GM12878 (cell line): ENCODE measurements around the gene ADGRE2.
"Not testable (repeated sequence)": the region's sequence is repeated elsewhere in the genome, so short reads cannot be mapped to it uniquely, and the experiment has no call there.

Experiments used
- POLR2AphosphoS5 ChIP-seq: IDR thresholded peaks from 2 replicates; pipeline ENCODE4 v1.6.1; 2011; ENCODE audit warnings: mild to moderate bottlenecking, low read length, inconsistent platforms
- RFX5 ChIP-seq: IDR thresholded peaks from 2 replicates; pipeline ENCODE4 v1.6.1; 2011; ENCODE audit warnings: low read depth, low read length, improper control_type of control experiment
- TF ChIP-seq, protein P1 (sequence below), 3 experiments: IDR thresholded peaks in 2 of 3; conservative IDR thresholded peaks in 1 of 3; 2 replicates each; pipeline ENCODE4 v1.5.1; 2011; ENCODE audit warnings: low read depth in 3 of 3, low read length in 3 of 3, mild to moderate bottlenecking in 3 of 3, control low read depth in 2 of 3, moderate library complexity in 2 of 3, inconsistent platforms in 1 of 3, mixed read lengths in 1 of 3; ENCODE audit not compliant: control insufficient read depth in 2 of 3, insufficient read depth in 1 of 3; ENCODE audit errors: extremely low read depth in 1 of 3

DNA sequence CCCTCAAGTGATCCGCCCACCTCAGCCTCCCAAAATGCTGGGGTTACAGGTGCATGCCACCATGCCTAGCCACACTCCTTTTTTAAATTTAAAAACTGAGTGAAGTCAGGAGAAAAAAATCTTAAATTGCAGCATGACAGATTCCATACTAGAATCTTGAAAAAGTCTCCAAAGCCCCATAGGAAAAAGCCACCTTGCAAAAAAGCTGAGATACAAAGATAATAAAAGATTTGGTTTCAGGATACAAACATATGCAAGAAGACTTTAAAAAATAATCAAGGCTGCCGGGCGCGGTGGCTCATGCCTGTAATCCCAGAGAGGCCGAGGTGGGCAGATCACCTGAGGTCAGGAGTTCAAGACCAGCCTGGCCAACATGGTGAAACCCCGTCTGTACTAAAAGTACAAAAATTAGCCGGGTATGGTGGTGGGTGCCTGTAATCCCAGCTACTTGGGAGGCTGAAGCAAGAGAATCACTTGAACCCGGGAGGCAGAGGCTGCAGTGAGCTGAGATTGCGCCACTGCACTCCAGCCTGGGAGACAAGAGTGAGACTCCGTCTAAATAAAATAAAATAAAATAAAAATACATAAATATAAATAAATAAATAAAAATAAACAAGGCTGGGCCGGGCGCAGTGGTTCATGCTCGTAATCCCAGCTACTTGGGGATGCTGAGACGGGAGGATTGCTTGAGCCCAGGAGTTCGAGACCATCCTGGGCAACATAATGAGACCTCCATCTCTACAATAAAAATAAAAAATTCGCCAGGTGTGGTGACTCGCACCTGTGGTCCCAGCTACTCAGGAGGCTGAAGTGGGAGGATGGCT lies 3.6 kb upstream of the ADGRE2 start:
- TF ChIP-seq, protein P1, sequence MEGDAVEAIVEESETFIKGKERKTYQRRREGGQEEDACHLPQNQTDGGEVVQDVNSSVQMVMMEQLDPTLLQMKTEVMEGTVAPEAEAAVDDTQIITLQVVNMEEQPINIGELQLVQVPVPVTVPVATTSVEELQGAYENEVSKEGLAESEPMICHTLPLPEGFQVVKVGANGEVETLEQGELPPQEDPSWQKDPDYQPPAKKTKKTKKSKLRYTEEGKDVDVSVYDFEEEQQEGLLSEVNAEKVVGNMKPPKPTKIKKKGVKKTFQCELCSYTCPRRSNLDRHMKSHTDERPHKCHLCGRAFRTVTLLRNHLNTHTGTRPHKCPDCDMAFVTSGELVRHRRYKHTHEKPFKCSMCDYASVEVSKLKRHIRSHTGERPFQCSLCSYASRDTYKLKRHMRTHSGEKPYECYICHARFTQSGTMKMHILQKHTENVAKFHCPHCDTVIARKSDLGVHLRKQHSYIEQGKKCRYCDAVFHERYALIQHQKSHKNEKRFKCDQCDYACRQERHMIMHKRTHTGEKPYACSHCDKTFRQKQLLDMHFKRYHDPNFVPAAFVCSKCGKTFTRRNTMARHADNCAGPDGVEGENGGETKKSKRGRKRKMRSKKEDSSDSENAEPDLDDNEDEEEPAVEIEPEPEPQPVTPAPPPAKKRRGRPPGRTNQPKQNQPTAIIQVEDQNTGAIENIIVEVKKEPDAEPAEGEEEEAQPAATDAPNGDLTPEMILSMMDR (IDR thresholded peaks at IDR 0.05 in 2 of 3, conservative IDR thresholded peaks at IDR 0.05 in 1 of 3; ENCODE audit: control insufficient read depth in 2 of 3, extremely low read depth in 1 of 3, insufficient read depth in 1 of 3, low read depth in 3 of 3, low read length in 3 of 3): not testable (repeated sequence)
- not testable (repeated sequence) for TF ChIP-seq POLR2AphosphoS5, RFX5
